Loucy (cell line): Measurements from ENCODE around the gene H2BK1.

Experiments used
- H2AFZ ChIP-seq: fragments of 200-600 bp; sonication (generic); 2 replicates; pipeline ENCODE4 v1.6.0; 2016; ENCODE audit warnings: antibody characterized with exemption, mild to moderate bottlenecking, low read length, moderate library complexity
- H3F3A ChIP-seq: fragments of 200-600 bp; 2 replicates; pipeline ENCODE4 v1.6.0; 2016; ENCODE audit warnings: antibody characterized with exemption, low read depth, mild to moderate bottlenecking
- H3K27me3 ChIP-seq: fragments of 200-600 bp; sonication (generic); 2 replicates; pipeline ENCODE4 v1.6.1; 2014; ENCODE audit warnings: low read length, mild to moderate bottlenecking; ENCODE audit not compliant: insufficient read depth, poor library complexity, severe bottlenecking
- H3K36me3 ChIP-seq: fragments of 200-600 bp; sonication (generic); 2 replicates; pipeline ENCODE4 v1.6.1; 2016; ENCODE audit warnings: low read length; ENCODE audit not compliant: insufficient read depth
- H3K4me1 ChIP-seq: fragments of 200-600 bp; sonication (generic); 2 replicates; pipeline ENCODE4 v1.5.1; 2014; ENCODE audit warnings: low read length, mild to moderate bottlenecking; ENCODE audit not compliant: insufficient read depth, poor library complexity, severe bottlenecking
- H3K4me2 ChIP-seq: fragments of 200-600 bp; sonication (generic); 2 replicates; pipeline ENCODE4 v1.6.0; 2014; ENCODE audit warnings: antibody characterized with exemption, low read length, low read depth, mild to moderate bottlenecking; ENCODE audit not compliant: poor library complexity, severe bottlenecking
- H3K4me3 ChIP-seq: fragments of 200-600 bp; sonication (generic); 2 replicates; pipeline ENCODE4 v1.5.1; 2014; ENCODE audit warnings: low read length, mild to moderate bottlenecking, mixed read lengths; ENCODE audit not compliant: poor library complexity, severe bottlenecking
- H3K79me2 ChIP-seq: fragments of 200-600 bp; sonication (generic); 2 replicates; pipeline ENCODE4 v1.6.1; 2014; ENCODE audit warnings: low read length; ENCODE audit not compliant: insufficient read depth
- H3K9ac ChIP-seq: fragments of 200-600 bp; sonication (generic); 2 replicates; pipeline ENCODE4 v1.6.0; 2014; ENCODE audit warnings: mild to moderate bottlenecking, low read depth, low read length, moderate library complexity; ENCODE audit not compliant: poor library complexity, severe bottlenecking
- H3K9me2 ChIP-seq: fragments of 200-600 bp; sonication (generic); replicated peaks from 2 replicates; pipeline ENCODE4 v1.6.1; 2016; ENCODE audit warnings: low read depth, low read length, mixed read lengths
- H3K9me3 ChIP-seq: fragments of 200-600 bp; sonication (generic); 2 replicates; pipeline ENCODE4 v1.6.1; 2014; ENCODE audit warnings: mild to moderate bottlenecking, antibody characterized with exemption, low read length, low read depth; ENCODE audit not compliant: insufficient read depth
- H4K20me1 ChIP-seq: fragments of 200-600 bp; sonication (generic); 2 replicates; pipeline ENCODE4 v1.6.0; 2014; ENCODE audit warnings: antibody characterized with exemption, low read length, mild to moderate bottlenecking; ENCODE audit not compliant: insufficient read depth, poor library complexity, severe bottlenecking
- CTCF ChIP-seq: fragments of 200-600 bp; sonication (generic); conservative IDR thresholded peaks from 2 replicates; pipeline ENCODE4 v1.5.1; 2014; ENCODE audit warnings: mild to moderate bottlenecking, antibody characterized with exemption, low read length
- EZH2phosphoT487 ChIP-seq: fragments of 200-600 bp; IDR thresholded peaks from 2 replicates; pipeline ENCODE4 v1.6.1; 2018; ENCODE audit warnings: antibody characterized with exemption, mild to moderate bottlenecking, moderate library complexity, borderline replicate concordance

H2BK1 gene

GRCh38 chr7:151218170-151218569, 7.9 kb upstream of the H2BK1 start:
- H3K79me2 ChIP-seq, result no peaks in the 10 kb centered on the region; the same call in 1 of the 2 replicates
- H3K9me3 ChIP-seq, result no peaks in the 10 kb centered on the region
- H3K4me1 ChIP-seq, result peaks cover under 1% of the 10 kb centered on the region
- no peaks in the 10 kb centered on the region for H4K20me1 ChIP-seq
- no peak overlapping the region for H2AFZ ChIP-seq
- TF ChIP-seq CTCF (no peak), EZH2phosphoT487 (no peak)
- H3F3A ChIP-seq, result no peaks in the 10 kb centered on the region
- no peaks in the 10 kb centered on the region for H3K27me3 ChIP-seq
- peaks cover 83% of the 10 kb centered on the region; the same call in 1 of the 2 replicates for H3K36me3 ChIP-seq
- H3K4me2 ChIP-seq, result no peak overlapping the region
- no peak overlapping the region for H3K4me3 ChIP-seq
- no peak overlapping the region for H3K9ac ChIP-seq
- no peaks in the 10 kb centered on the region for H3K9me2 ChIP-seq

- no peak overlapping the region for H3K4me3 ChIP-seq
- H3K27me3 ChIP-seq, result no peaks in the 10 kb centered on the region
- H3K79me2 ChIP-seq, result no peaks in the 10 kb centered on the region
- H2AFZ ChIP-seq, result no peak overlapping the region
- no peaks in the 10 kb centered on the region for H3K9me2 ChIP-seq
- TF ChIP-seq EZH2phosphoT487 (no peak), CTCF (no peak)
- no peak overlapping the region for H3K4me2 ChIP-seq
- H3F3A ChIP-seq, result no peaks in the 10 kb centered on the region
- peaks cover 66% of the 10 kb centered on the region; the same call in 1 of the 2 replicates for H3K36me3 ChIP-seq
- H4K20me1 ChIP-seq, result no peaks in the 10 kb centered on the region
- H3K9me3 ChIP-seq, result no peaks in the 10 kb centered on the region
- peaks cover 3% of the 10 kb centered on the region for H3K4me1 ChIP-seq
- no peak overlapping the region for H3K9ac ChIP-seq
Observed at GRCh38 chr7:151215396-151215795, 5.1 kb upstream of the H2BK1 start.

- Histone ChIP-seq H3K4me2 (no peak overlapping the region), H3K9me3 (no peaks in the 10 kb centered on the region), H3K4me3 (no peak overlapping the region), H2AFZ (no peak overlapping the region), H3K9ac (no peak overlapping the region), H3K36me3 (peaks cover 56% of the 10 kb centered on the region; the same call in 1 of the 2 replicates), H3K9me2 (no peaks in the 10 kb centered on the region), H3K4me1 (peaks cover 14% of the 10 kb centered on the region), H3K27me3 (no peaks in the 10 kb centered on the region), H3K79me2 (no peaks in the 10 kb centered on the region), H4K20me1 (no peaks in the 10 kb centered on the region), H3F3A (no peaks in the 10 kb centered on the region)
- TF ChIP-seq CTCF (no peak), EZH2phosphoT487 (no peak)
Observed at GRCh38 chr7:151213826-151214225, 3.5 kb upstream of the H2BK1 start.
